ENCODE results near the gene MED16.

MED16 gene

GRCh38 chr19:892894-893689, at the start of gene MED16, which contains the start of gene RNU6-9:
MED16 (minus strand) TSS chr19:893187; CDS start chr19:891131, 2,056 bp downstream.
RNU6-9 (plus strand) TSS chr19:893484.
- DNase-seq (ENCODE audit: low spot score): peak; percentile 95

- DNase-seq (ENCODE audit: low spot score): no peak
Measured at GRCh38 chr19:942133-942645, 49.2 kb upstream of the MED16 start.

- DNase-seq (ENCODE audit: low spot score): no peak
Measured at GRCh38 chr19:941292-942132, 48.5 kb upstream of the MED16 start.

GRCh38 chr19:940591-941291, 47.8 kb upstream of the MED16 start:
- peak; percentile 81 for DNase-seq (ENCODE audit: low spot score)

GRCh38 chr19:939922-940321, 46.9 kb upstream of the MED16 start:
- DNase-seq (ENCODE audit: low spot score): no peak

GRCh38 chr19:939439-939838, 46.5 kb upstream of the MED16 start:
- DNase-seq (ENCODE audit: low spot score): no peak

- no peak for DNase-seq (ENCODE audit: low spot score)
Measured at GRCh38 chr19:938233-938923, 45.4 kb upstream of the MED16 start.

- no peak for DNase-seq (ENCODE audit: low spot score)
Measured at GRCh38 chr19:937259-937694, 44.3 kb upstream of the MED16 start.

GRCh38 chr19:936175-936546, 43.2 kb upstream of the MED16 start:
- no peak for DNase-seq (ENCODE audit: low spot score)

- DNase-seq (ENCODE audit: low spot score): peak; percentile 72
Measured at GRCh38 chr19:934865-935479, 42.0 kb upstream of the MED16 start.

- no peak for DNase-seq (ENCODE audit: low spot score)
Measured at GRCh38 chr19:934197-934840, 41.3 kb upstream of the MED16 start.

GRCh38 chr19:933553-933882, 40.5 kb upstream of the MED16 start:
- no peak for DNase-seq (ENCODE audit: low spot score)

- DNase-seq (ENCODE audit: low spot score): no peak
Measured at GRCh38 chr19:932648-933552, 39.9 kb upstream of the MED16 start.

- DNase-seq (ENCODE audit: low spot score): no peak
Measured at GRCh38 chr19:931860-932647, 39.1 kb upstream of the MED16 start.

GRCh38 chr19:929891-930258, 36.9 kb upstream of the MED16 start:
- DNase-seq (ENCODE audit: low spot score): no peak

GRCh38 chr19:929203-929890, 36.4 kb upstream of the MED16 start:
- no peak for DNase-seq (ENCODE audit: low spot score)

GRCh38 chr19:928471-929202, 35.6 kb upstream of the MED16 start:
- DNase-seq (ENCODE audit: low spot score): no peak
